Endothelial cell of umbilical vein (primary cell): ENCODE results near the gene BUD13. TPM values are rescaled to one million over a fixed set of nuclear protein-coding genes. Genes with fewer than 3 reads are reported as not detected.

Experiments used
- BruUV-seq: library from RNA; stranded (reverse); fragments of 400-500 nt; replicated peaks from 2 replicates; lab custom pipeline; 2021; lab: Mats Ljungman, UMichigan
- CTCF ChIA-PET: fragments of 300-600, 350-600 bp; sonication (Branson Sonifier 250); formaldehyde crosslinking; loops from one replicate; lab custom pipeline; 2021; ENCODE audit warnings: antibody characterized with exemption, inconsistent platforms; lab: Charles Lee
- POLR2A ChIA-PET: fragments of 300-600, 350-600 bp; sonication (Branson Sonifier 250); formaldehyde crosslinking; loops from one replicate; lab custom pipeline; 2021; ENCODE audit warnings: antibody characterized with exemption, inconsistent platforms; lab: Charles Lee
- DNase-seq: peaks from one replicate; pipeline ENCODE4 v3.0.0-alpha.2; 2011; ENCODE audit warnings: low read depth, low spot score
- FAIRE-seq: peaks from 2 replicates; lab custom pipeline; 2011; peaks lifted over from hg19 to GRCh38; lab: Jason Lieb, UNC
- H2AFZ ChIP-seq: 2 replicates; pipeline ENCODE4 v1.6.0; 2012; ENCODE audit warnings: low read depth, low read length, control low read depth, inconsistent platforms
- H3K27ac ChIP-seq: 2 replicates; pipeline ENCODE4 v1.5.1; 2011; ENCODE audit warnings: low read depth, mild to moderate bottlenecking, control low read depth, low read length, moderate library complexity; ENCODE audit not compliant: insufficient read depth
- H3K27me3 ChIP-seq, 2 experiments: 2 replicates each; pipeline versions ENCODE4 v1.6.0 to v1.6.1; 2011; ENCODE audit warnings: low read length in 2 of 2, mixed read lengths in 1 of 2; ENCODE audit not compliant: control insufficient read depth in 2 of 2, insufficient read depth in 2 of 2
- H3K36me3 ChIP-seq, 2 experiments: 2 replicates in 1 of 2; 3 replicates in 1 of 2; pipeline ENCODE4 v1.5.1; 2011; ENCODE audit warnings: low read length in 2 of 2, mild to moderate bottlenecking in 1 of 2, moderate library complexity in 1 of 2; ENCODE audit not compliant: control insufficient read depth in 2 of 2, insufficient read depth in 2 of 2; ENCODE audit errors: extremely low read depth in 1 of 2
- H3K4me1 ChIP-seq: 3 replicates; pipeline ENCODE4 v1.5.1; 2011; ENCODE audit warnings: mild to moderate bottlenecking, low read length; ENCODE audit not compliant: control insufficient read depth, insufficient read depth; ENCODE audit errors: extremely low read depth
- H3K4me2 ChIP-seq: 2 replicates; pipeline ENCODE4 v1.6.1; 2011; ENCODE audit warnings: low read length, control low read depth, mixed read lengths; ENCODE audit not compliant: insufficient read depth
- H3K4me3 ChIP-seq, 3 experiments: fragments of 200-600 bp in 1 of 3; sonication (generic), shearing (Covaris generic) in 1 of 3; replicated peaks in 1 of 3; 2 replicates each; pipeline ENCODE4 v1.5.1; 2011 to 2016; ENCODE audit warnings: control low read depth in 3 of 3, low read length in 3 of 3, mild to moderate bottlenecking in 2 of 3, inconsistent platforms in 1 of 3, low read depth in 1 of 3, moderate library complexity in 1 of 3; ENCODE audit not compliant: insufficient read depth in 1 of 3
- H3K79me2 ChIP-seq: 2 replicates; pipeline ENCODE4 v1.6.0; 2012; ENCODE audit warnings: low read length, inconsistent platforms; ENCODE audit not compliant: control insufficient read depth, insufficient read depth
- H3K9ac ChIP-seq: replicated peaks from 2 replicates; pipeline ENCODE3; 2011; ENCODE audit warnings: low read length, control low read depth; ENCODE audit not compliant: insufficient read depth; ENCODE audit errors: extremely low read depth
- H3K9me1 ChIP-seq: replicated peaks from 3 replicates; pipeline ENCODE4 v1.6.0; 2011; ENCODE audit warnings: mild to moderate bottlenecking, low read length; ENCODE audit not compliant: control insufficient read depth, insufficient read depth; ENCODE audit errors: extremely low read depth
- H3K9me3 ChIP-seq: replicated peaks from 2 replicates; pipeline ENCODE4 v1.5.1; 2012; ENCODE audit warnings: low read length, inconsistent platforms; ENCODE audit not compliant: control insufficient read depth, insufficient read depth
- H4K20me1 ChIP-seq: replicated peaks from 2 replicates; pipeline ENCODE3; 2011; ENCODE audit warnings: mild to moderate bottlenecking, low read length; ENCODE audit not compliant: control insufficient read depth, insufficient read depth; ENCODE audit errors: extremely low read depth
- EZH2 ChIP-seq: IDR thresholded peaks from 2 replicates; pipeline ENCODE4 v1.6.1; 2012; ENCODE audit warnings: borderline replicate concordance, low read depth, mild to moderate bottlenecking, moderate library complexity, low read length, inconsistent platforms; ENCODE audit not compliant: severe bottlenecking
- FOS ChIP-seq: IDR thresholded peaks from 2 replicates; pipeline ENCODE4 v1.6.1; 2011; ENCODE audit warnings: mild to moderate bottlenecking, low read length, moderate library complexity, borderline replicate concordance; ENCODE audit not compliant: insufficient read depth
- GATA2 ChIP-seq: IDR thresholded peaks from 2 replicates; pipeline ENCODE4 v1.7.0; 2011; ENCODE audit warnings: low read depth, mild to moderate bottlenecking, moderate library complexity, mixed read lengths, low read length; ENCODE audit not compliant: insufficient read length, insufficient read depth
- JUN ChIP-seq: IDR thresholded peaks from 2 replicates; pipeline ENCODE4 v1.6.1; 2011; ENCODE audit warnings: borderline replicate concordance, low read depth; ENCODE audit not compliant: insufficient read length, insufficient read depth
- MYC ChIP-seq: IDR thresholded peaks from one replicate; pipeline ENCODE4 v1.6.1; 2011; ENCODE audit warnings: mild to moderate bottlenecking, low read depth, low read length
- POLR2A ChIP-seq: IDR thresholded peaks from 2 replicates; pipeline ENCODE4 v1.6.1; 2012; ENCODE audit warnings: low read depth, mild to moderate bottlenecking, control low read depth, low read length
- POLR2AphosphoS5 ChIP-seq: IDR thresholded peaks from 2 replicates; pipeline ENCODE4 v1.6.1; 2012; ENCODE audit warnings: low read depth, mild to moderate bottlenecking, control low read depth, low read length, moderate library complexity; ENCODE audit not compliant: insufficient read depth
- dilution Hi-C: fragments of 300-500 bp; cut with MboI; formaldehyde crosslinking; loops from one replicate; pipeline ENCODE4 v1.15.0; 2019; ENCODE audit warnings: low sequenced_read_pairs; ENCODE audit not compliant: extremely low pct_ligation_motif_present
- intact Hi-C: fragments of 100-400 bp; cut with micrococcal nuclease; formaldehyde crosslinking; loops from one replicate; pipeline ENCODE4 v1.10.0; 2022
- polyA plus RNA-seq, 4 experiments: library from polyadenylated mRNA; depleted of rRNA in 3 of 4; stranded (reverse) in 3 of 4; unstranded in 1 of 4; fragments of >200 nt; gene quantifications; 2 replicates each; pipeline versions ENCODE4 v1.2.1 to v1.2.3, GENCODE V29; 2011 to 2012; ENCODE audit warnings: missing spikeins in 1 of 4
- total RNA-seq: library from RNA; stranded (reverse); gene quantifications from 2 replicates; pipeline ENCODE4 v1.2.3, GENCODE V29; 2021
- TF ChIP-seq, protein P1 (sequence below), 2 donors: IDR thresholded peaks; 1 replicate in 1 of 2; 2 replicates in 1 of 2; pipeline ENCODE4 v1.5.1; 2011; ENCODE audit warnings: low read length in 2 of 2, mild to moderate bottlenecking in 2 of 2, moderate library complexity in 2 of 2, control low read depth in 1 of 2, inconsistent platforms in 1 of 2, low read depth in 1 of 2; ENCODE audit not compliant: insufficient read depth in 1 of 2; ENCODE audit errors: extremely low read depth in 1 of 2
- TF ChIP-seq, protein P2 (sequence below): IDR thresholded peaks from 2 replicates; pipeline ENCODE4 v1.6.1; 2011; ENCODE audit not compliant: insufficient read depth, insufficient read length

BUD13 gene
- total and polyA plus RNA-seq, 2 donors (not counting 3 experiments of a cell fraction or from before 2014, with no cell fraction given): 18.8 to 21.8 TPM

DNA sequence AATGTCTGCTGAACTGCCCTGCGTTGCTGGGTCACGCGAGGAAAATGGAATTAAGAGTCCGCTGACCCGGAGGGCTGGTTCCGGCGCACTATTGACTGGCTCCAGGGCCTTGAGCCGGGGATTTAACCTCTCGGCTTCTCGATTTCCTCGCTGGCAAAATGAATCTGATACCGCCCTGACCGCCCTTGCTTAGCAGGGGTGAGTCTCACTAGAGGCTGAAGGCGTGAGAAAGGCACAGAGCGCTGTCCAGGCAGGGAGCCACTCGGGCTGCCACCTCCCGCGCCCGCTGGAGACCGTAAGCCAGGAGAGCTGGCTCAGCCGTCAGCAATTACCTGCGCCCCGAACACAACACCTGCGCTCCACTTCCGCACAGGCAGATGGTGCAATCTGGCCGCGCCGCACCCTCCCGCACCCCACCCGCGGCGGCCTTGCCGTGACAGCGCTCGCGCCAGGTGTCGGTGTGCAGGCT, 65.6 kb downstream of the BUD13 start:
- intact Hi-C loops: no loop called here
- Histone ChIP-seq H3K4me2 (no peak overlapping the region), H4K20me1 (no peaks in the 10 kb centered on the region), H3K9me1 (no peaks in the 10 kb centered on the region), H3K36me3 (no peaks in the 10 kb centered on the region), H3K9me3 (no peaks in the 10 kb centered on the region), H3K27ac (no peak overlapping the region), H3K4me3 (no peak overlapping the region), H3K9ac (no peak overlapping the region), H3K79me2 (no peaks in the 10 kb centered on the region), H3K4me1 (no peaks in the 10 kb centered on the region), H3K27me3 (peaks cover 3 to 11% of the 10 kb centered on the region in 2 experiments), H2AFZ (no peak overlapping the region)
- no peak for FAIRE-seq
- CTCF ChIA-PET: no interaction called here
- dilution Hi-C loops: no loop called here
- POLR2A ChIA-PET: no interaction called here
- no peak for TF ChIP-seq MYC
- TF ChIP-seq POLR2A: no peak
- no peak for TF ChIP-seq POLR2AphosphoS5
- no peak for TF ChIP-seq GATA2
- TF ChIP-seq, protein P1, sequence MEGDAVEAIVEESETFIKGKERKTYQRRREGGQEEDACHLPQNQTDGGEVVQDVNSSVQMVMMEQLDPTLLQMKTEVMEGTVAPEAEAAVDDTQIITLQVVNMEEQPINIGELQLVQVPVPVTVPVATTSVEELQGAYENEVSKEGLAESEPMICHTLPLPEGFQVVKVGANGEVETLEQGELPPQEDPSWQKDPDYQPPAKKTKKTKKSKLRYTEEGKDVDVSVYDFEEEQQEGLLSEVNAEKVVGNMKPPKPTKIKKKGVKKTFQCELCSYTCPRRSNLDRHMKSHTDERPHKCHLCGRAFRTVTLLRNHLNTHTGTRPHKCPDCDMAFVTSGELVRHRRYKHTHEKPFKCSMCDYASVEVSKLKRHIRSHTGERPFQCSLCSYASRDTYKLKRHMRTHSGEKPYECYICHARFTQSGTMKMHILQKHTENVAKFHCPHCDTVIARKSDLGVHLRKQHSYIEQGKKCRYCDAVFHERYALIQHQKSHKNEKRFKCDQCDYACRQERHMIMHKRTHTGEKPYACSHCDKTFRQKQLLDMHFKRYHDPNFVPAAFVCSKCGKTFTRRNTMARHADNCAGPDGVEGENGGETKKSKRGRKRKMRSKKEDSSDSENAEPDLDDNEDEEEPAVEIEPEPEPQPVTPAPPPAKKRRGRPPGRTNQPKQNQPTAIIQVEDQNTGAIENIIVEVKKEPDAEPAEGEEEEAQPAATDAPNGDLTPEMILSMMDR (IDR thresholded peaks at IDR 0.05; ENCODE audit: extremely low read depth in 1 of 2, insufficient read depth in 1 of 2, low read depth in 1 of 2, low read length in 2 of 2): no peak
- TF ChIP-seq, protein P2, sequence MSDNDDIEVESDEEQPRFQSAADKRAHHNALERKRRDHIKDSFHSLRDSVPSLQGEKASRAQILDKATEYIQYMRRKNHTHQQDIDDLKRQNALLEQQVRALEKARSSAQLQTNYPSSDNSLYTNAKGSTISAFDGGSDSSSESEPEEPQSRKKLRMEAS: no peak
- TF ChIP-seq FOS: no peak
- no peak for TF ChIP-seq EZH2
- TF ChIP-seq JUN: no peak
- no TSS peak for BruUV-seq
- DNase-seq: no peak
